Hepatocyte (in vitro differentiated cells): ENCODE data around the gene CCDC13. TPM values are rescaled to one million over a fixed set of nuclear protein-coding genes. Genes with fewer than 3 reads are reported as not detected.
A peak's percentile ranks its signal among the peaks of the same experiment; 100 is the strongest.
"Not testable (repeated sequence)": the region's sequence is repeated elsewhere in the genome, so short reads cannot be mapped to it uniquely, and the experiment has no call there.

Experiments used
- DNase-seq: peaks from one replicate; pipeline ENCODE4 v3.0.0-alpha.2; 2016; ENCODE audit warnings: low spot score
- H2AFZ ChIP-seq: fragments of 200-600 bp; sonication (generic); 2 replicates; pipeline ENCODE4 v1.6.0; 2016; ENCODE audit warnings: antibody characterized with exemption, mild to moderate bottlenecking
- H3K27ac ChIP-seq: fragments of 200-600 bp; sonication (generic); 2 replicates; pipeline ENCODE4 v1.5.1; 2016; ENCODE audit warnings: mild to moderate bottlenecking
- H3K27me3 ChIP-seq: fragments of 200-600 bp; sonication (generic); 2 replicates; pipeline ENCODE4 v1.6.1; 2016
- H3K36me3 ChIP-seq: fragments of 200-600 bp; sonication (generic); replicated peaks from 2 replicates; pipeline ENCODE4 v1.5.1; 2016; ENCODE audit warnings: low read depth; ENCODE audit not compliant: insufficient read depth
- H3K4me1 ChIP-seq: fragments of 200-600 bp; sonication (generic); 2 replicates; pipeline ENCODE4 v1.5.1; 2016; ENCODE audit warnings: mild to moderate bottlenecking, moderate library complexity; ENCODE audit not compliant: insufficient read depth
- H3K4me2 ChIP-seq: fragments of 200-600 bp; sonication (generic); 2 replicates; pipeline ENCODE4 v1.6.0; 2016
- H3K4me3 ChIP-seq: fragments of 200-600 bp; sonication (generic); 2 replicates; pipeline ENCODE4 v1.5.1; 2016; ENCODE audit warnings: mild to moderate bottlenecking
- H3K79me2 ChIP-seq: fragments of 200-600 bp; sonication (generic); 2 replicates; pipeline ENCODE4 v1.6.0; 2017; ENCODE audit warnings: mild to moderate bottlenecking
- H3K9me2 ChIP-seq: fragments of 200-600 bp; sonication (generic); replicated peaks from 2 replicates; pipeline ENCODE4 v1.6.0; 2017; ENCODE audit warnings: mild to moderate bottlenecking; ENCODE audit not compliant: insufficient read depth
- H3K9me3 ChIP-seq: fragments of 200-600 bp; sonication (generic); 2 replicates; pipeline ENCODE4 v1.5.1; 2016; ENCODE audit warnings: low read depth, mild to moderate bottlenecking
- H4K20me1 ChIP-seq: fragments of 200-600 bp; sonication (generic); 2 replicates; pipeline ENCODE4 v1.6.0; 2016; ENCODE audit warnings: mild to moderate bottlenecking; ENCODE audit not compliant: insufficient read depth, poor library complexity, severe bottlenecking
- CTCF ChIP-seq: fragments of 200-600 bp; sonication (generic); IDR thresholded peaks from 2 replicates; pipeline ENCODE4 v1.5.1; 2016; ENCODE audit warnings: antibody characterized with exemption, mild to moderate bottlenecking; ENCODE audit not compliant: poor library complexity
- EZH2 ChIP-seq: fragments of 200-600 bp; sonication (generic); IDR thresholded peaks from 2 replicates; pipeline ENCODE4 v1.6.1; 2016; ENCODE audit warnings: antibody characterized with exemption, mild to moderate bottlenecking, borderline replicate concordance
- EZH2phosphoT487 ChIP-seq: fragments of 200-600 bp; sonication (generic); IDR thresholded peaks from one replicate; pipeline ENCODE4 v1.6.1; 2018; ENCODE audit warnings: antibody characterized with exemption, mild to moderate bottlenecking, low read depth, moderate library complexity; ENCODE audit not compliant: unreplicated experiment, severe bottlenecking
- WGBS: methylation state at CpG from one replicate; pipeline ENCODE4 v1.1.6; 2016; ENCODE audit warnings: low lambda C conversion rate; ENCODE audit errors: missing lambda C conversion rate; 5-methylcytosine and 5-hydroxymethylcytosine counted together
- polyA plus RNA-seq: library from polyadenylated mRNA; unstranded; fragments of >200 nt; fragmentation: Nextera tagmentation; extraction: Ambion mirVana; gene quantifications from 2 replicates; pipeline ENCODE4 v1.2.1, GENCODE V29; 2016
- total RNA-seq: library from RNA; depleted of rRNA; stranded (reverse); fragments of >200 nt; gene quantifications from 2 replicates; pipeline ENCODE4 v1.2.3, GENCODE V29; 2014

The CCDC13 gene
- total and polyA plus RNA-seq, 2 experiments from 2014 or later, result 0.63 TPM; not detected in 1

GRCh38 chr3:42814246-42814645, 41.2 kb upstream of the CCDC13 start:
- Histone ChIP-seq H4K20me1 (no peaks in the 10 kb centered on the region), H3K36me3 (no peaks in the 10 kb centered on the region), H3K27me3 (no peaks in the 10 kb centered on the region), H3K4me3 (no peak overlapping the region), H3K9me3 (no peaks in the 10 kb centered on the region), H3K4me1 (peaks cover 20% of the 10 kb centered on the region), H3K9me2 (no peaks in the 10 kb centered on the region), H3K27ac (peak overlapping the region; percentile 50), H3K79me2 (no peaks in the 10 kb centered on the region), H2AFZ (no peak overlapping the region), H3K4me2 (no peak overlapping the region)
- no peak for DNase-seq
- TF ChIP-seq EZH2phosphoT487 (no peak), EZH2 (no peak), CTCF (no peak)
- 78% methylated on average over 5 of the region's 5 CpGs for WGBS

GRCh38 chr3:42811118-42811883, 38.2 kb upstream of the CCDC13 start:
- H3K9me3 ChIP-seq, H3K27me3 ChIP-seq, H3K4me3 ChIP-seq, H4K20me1 ChIP-seq, H3K9me2 ChIP-seq, H3K36me3 ChIP-seq, H3K79me2 ChIP-seq: not testable (repeated sequence)
- H3K4me1 ChIP-seq, result peaks cover 20% of the 10 kb centered on the region
- peak overlapping the region; percentile 95 for H3K27ac ChIP-seq
- peak; percentile 39 for DNase-seq
- H2AFZ ChIP-seq, result peak overlapping the region; percentile 49
- whole genome bisulfite sequencing, result 26% methylated on average over 15 of the region's 15 CpGs
- H3K4me2 ChIP-seq, result peak overlapping the region; percentile 65

GRCh38 chr3:42810706-42811105, 37.7 kb upstream of the CCDC13 start:
- Histone ChIP-seq H3K4me1 (peaks cover 20% of the 10 kb centered on the region), H3K27ac (peak overlapping the region; percentile 95), H3K4me2 (peak overlapping the region; percentile 65)
- H3K36me3 ChIP-seq, DNase-seq, H2AFZ ChIP-seq, H4K20me1 ChIP-seq, H3K4me3 ChIP-seq, H3K79me2 ChIP-seq, H3K9me3 ChIP-seq, H3K9me2 ChIP-seq, H3K27me3 ChIP-seq: not testable (repeated sequence)
- WGBS, result 80% methylated on average over 10 of the region's 10 CpGs

GRCh38 chr3:42809202-42809601, 36.1 kb upstream of the CCDC13 start, which contains the start of gene ACKR2:
TSS of gene ACKR2 (plus strand) at chr3:42809445. CDS start at chr3:42864503, 55,058 bp downstream.
- no peak within 1 kb of the TSS for H3K27ac ChIP-seq
- no peak within 1 kb of the TSS for H3K4me2 ChIP-seq
- no peaks in the 10 kb centered on the region for H3K79me2 ChIP-seq
- no peaks in the 10 kb centered on the region for H3K36me3 ChIP-seq
- no peaks in the 10 kb centered on the region for H4K20me1 ChIP-seq
- no peak for DNase-seq
- H3K9me2 ChIP-seq, result no peaks in the 10 kb centered on the region
- no peak within 1 kb of the TSS for H2AFZ ChIP-seq
- TF ChIP-seq EZH2phosphoT487 (no peak), EZH2 (no peak), CTCF (no peak)
- no peaks in the 10 kb centered on the region for H3K27me3 ChIP-seq
- peaks cover 16% of the 10 kb centered on the region for H3K4me1 ChIP-seq
- 82% methylated on average over 5 of the region's 5 CpGs for WGBS
- no peaks in the 10 kb centered on the region for H3K9me3 ChIP-seq
- H3K4me3 ChIP-seq, result no peak within 1 kb of the TSS
